H1 (cell line): ENCODE results near the gene F5.

Experiments used
- TF ChIP-seq, protein P1 (sequence below): IDR thresholded peaks from 2 replicates; pipeline ENCODE4 v1.6.1; 2011; ENCODE audit warnings: low read length, improper control_type of control experiment
- TF ChIP-seq, protein P2 (sequence below), 3 experiments: IDR thresholded peaks; 1 replicate in 2 of 3; 2 replicates in 1 of 3; pipeline versions ENCODE4 v1.5.1 to v1.6.1; 2011; ENCODE audit warnings: low read length in 3 of 3, mild to moderate bottlenecking in 3 of 3, inconsistent platforms in 2 of 3, low read depth in 1 of 3, moderate library complexity in 1 of 3; ENCODE audit not compliant: insufficient read depth in 1 of 3; ENCODE audit errors: control extremely low read depth in 1 of 3

GRCh38 chr1:169521226-169521625 is 65.1 kb downstream of the F5 start:
- TF ChIP-seq, protein P1, sequence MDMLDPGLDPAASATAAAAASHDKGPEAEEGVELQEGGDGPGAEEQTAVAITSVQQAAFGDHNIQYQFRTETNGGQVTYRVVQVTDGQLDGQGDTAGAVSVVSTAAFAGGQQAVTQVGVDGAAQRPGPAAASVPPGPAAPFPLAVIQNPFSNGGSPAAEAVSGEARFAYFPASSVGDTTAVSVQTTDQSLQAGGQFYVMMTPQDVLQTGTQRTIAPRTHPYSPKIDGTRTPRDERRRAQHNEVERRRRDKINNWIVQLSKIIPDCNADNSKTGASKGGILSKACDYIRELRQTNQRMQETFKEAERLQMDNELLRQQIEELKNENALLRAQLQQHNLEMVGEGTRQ: no peak
- TF ChIP-seq, protein P2, sequence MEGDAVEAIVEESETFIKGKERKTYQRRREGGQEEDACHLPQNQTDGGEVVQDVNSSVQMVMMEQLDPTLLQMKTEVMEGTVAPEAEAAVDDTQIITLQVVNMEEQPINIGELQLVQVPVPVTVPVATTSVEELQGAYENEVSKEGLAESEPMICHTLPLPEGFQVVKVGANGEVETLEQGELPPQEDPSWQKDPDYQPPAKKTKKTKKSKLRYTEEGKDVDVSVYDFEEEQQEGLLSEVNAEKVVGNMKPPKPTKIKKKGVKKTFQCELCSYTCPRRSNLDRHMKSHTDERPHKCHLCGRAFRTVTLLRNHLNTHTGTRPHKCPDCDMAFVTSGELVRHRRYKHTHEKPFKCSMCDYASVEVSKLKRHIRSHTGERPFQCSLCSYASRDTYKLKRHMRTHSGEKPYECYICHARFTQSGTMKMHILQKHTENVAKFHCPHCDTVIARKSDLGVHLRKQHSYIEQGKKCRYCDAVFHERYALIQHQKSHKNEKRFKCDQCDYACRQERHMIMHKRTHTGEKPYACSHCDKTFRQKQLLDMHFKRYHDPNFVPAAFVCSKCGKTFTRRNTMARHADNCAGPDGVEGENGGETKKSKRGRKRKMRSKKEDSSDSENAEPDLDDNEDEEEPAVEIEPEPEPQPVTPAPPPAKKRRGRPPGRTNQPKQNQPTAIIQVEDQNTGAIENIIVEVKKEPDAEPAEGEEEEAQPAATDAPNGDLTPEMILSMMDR (IDR thresholded peaks at IDR 0.05; ENCODE audit: control extremely low read depth in 1 of 3, insufficient read depth in 1 of 3, low read depth in 1 of 3, low read length in 3 of 3): no peak
